Skeletal muscle tissue (tissue), 4 donors: ENCODE results near the gene NLRC5. TPM values are rescaled to one million over a fixed set of nuclear protein-coding genes. Genes with fewer than 3 reads are reported as not detected.

Experiments used
- H3K27ac ChIP-seq: one replicate; pipeline ENCODE4 v1.7.0; 2013; ENCODE audit warnings: mild to moderate bottlenecking, low read depth, low read length, inconsistent platforms
- H3K27me3 ChIP-seq, 3 donors: one replicate each; pipeline ENCODE4 v1.7.0; 2013; ENCODE audit warnings: low read length in 3 of 3; ENCODE audit not compliant: control insufficient read depth in 3 of 3, insufficient read depth in 3 of 3
- H3K36me3 ChIP-seq, 3 donors: one replicate each; pipeline ENCODE4 v1.7.0; 2013; ENCODE audit warnings: low read length in 3 of 3; ENCODE audit not compliant: control insufficient read depth in 3 of 3, insufficient read depth in 3 of 3
- H3K4me1 ChIP-seq, 3 donors: one replicate each; pipeline ENCODE4 v1.7.0; 2013; ENCODE audit warnings: low read length in 3 of 3, mild to moderate bottlenecking in 3 of 3; ENCODE audit not compliant: control insufficient read depth in 3 of 3, insufficient read depth in 3 of 3
- H3K4me3 ChIP-seq, 3 donors: one replicate each; pipeline ENCODE4 v1.7.0; 2013; ENCODE audit warnings: low read length in 3 of 3
- H3K9ac ChIP-seq, 3 donors: one replicate each; pipeline ENCODE4 v1.7.0; 2013; ENCODE audit warnings: low read length in 3 of 3, mild to moderate bottlenecking in 3 of 3, moderate library complexity in 2 of 3, low read depth in 1 of 3
- H3K9me3 ChIP-seq, 3 donors: one replicate each; pipeline ENCODE4 v1.7.0; 2013; ENCODE audit warnings: low read length in 3 of 3; ENCODE audit not compliant: control insufficient read depth in 3 of 3
- total RNA-seq: library from RNA; depleted of rRNA; stranded (reverse); fragments of >200 nt; gene quantifications from one replicate; pipeline ENCODE4 v1.2.3, GENCODE V29; 2014
- donor health status: Osteomylitis.

NLRC5 gene
- total RNA-seq, 1 donor from 2014 or later = 5.7 TPM

DNA sequence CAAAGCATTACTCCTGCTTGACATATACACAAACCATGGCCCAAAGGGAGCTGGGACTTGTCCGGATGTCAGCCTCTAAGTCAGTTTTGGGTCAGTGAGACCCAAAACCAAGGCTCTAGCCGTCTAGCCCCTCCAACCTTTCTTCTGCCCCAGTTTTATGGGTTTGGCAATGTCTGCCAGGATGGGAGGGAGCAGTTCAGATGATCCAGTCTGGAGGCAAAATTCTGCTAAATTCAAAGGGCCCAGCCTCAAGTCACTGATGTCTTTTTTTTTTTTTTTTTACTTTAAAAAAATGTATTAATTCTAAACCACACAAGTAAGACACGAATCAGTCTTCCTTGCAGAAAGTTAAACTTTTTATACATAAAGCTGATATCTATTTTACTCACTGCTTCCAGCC lies 8.6 kb downstream of the NLRC5 start:
- H3K27ac ChIP-seq = no peak overlapping the region

DNA sequence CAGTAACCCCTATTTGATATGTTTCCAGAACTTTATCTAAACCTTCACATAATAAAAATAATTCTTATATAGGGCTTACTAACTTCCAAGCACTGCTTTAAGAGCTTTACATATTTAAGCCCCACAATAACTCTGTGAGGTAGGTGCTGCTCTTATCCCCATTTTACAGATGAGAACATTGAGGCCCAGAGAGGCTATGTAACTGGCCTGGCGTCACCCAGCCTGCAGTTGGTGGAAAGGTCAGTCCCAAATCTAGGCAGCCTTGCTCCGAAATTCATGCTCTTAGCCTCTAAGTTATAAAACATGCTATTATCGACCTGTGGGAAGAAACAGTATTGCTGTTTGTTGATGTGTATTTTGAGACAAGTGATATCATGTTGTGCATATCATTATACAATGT lies 9.0 kb downstream of the NLRC5 start:
- H3K9me3 ChIP-seq = no peaks in the 10 kb centered on the region
- no peak overlapping the region for H3K27ac ChIP-seq
- H3K4me3 ChIP-seq = no peak overlapping the region
- H3K4me1 ChIP-seq = peaks cover 19 to 26% (median 22%) of the 10 kb centered on the region in 3 donors
- no peak overlapping the region for H3K9ac ChIP-seq
- no peaks in the 10 kb centered on the region for H3K27me3 ChIP-seq
- H3K36me3 ChIP-seq = no peaks in the 10 kb centered on the region

More for the DNA sequence above, 8.6 kb downstream of the NLRC5 start:
- H3K9ac ChIP-seq = no peak overlapping the region
- no peaks in the 10 kb centered on the region for H3K9me3 ChIP-seq
- no peaks in the 10 kb centered on the region for H3K27me3 ChIP-seq
- H3K4me3 ChIP-seq = no peak overlapping the region
- peaks cover 19 to 26% (median 25%) of the 10 kb centered on the region in 3 donors for H3K4me1 ChIP-seq
- no peaks in the 10 kb centered on the region for H3K36me3 ChIP-seq

GRCh38 chr16:56998861-56999260 lies 9.5 kb downstream of the NLRC5 start:
- Histone ChIP-seq H3K4me3 (no peak overlapping the region), H3K27ac (peak overlapping the region; percentile 6), H3K9me3 (no peaks in the 10 kb centered on the region), H3K36me3 (no peaks in the 10 kb centered on the region), H3K9ac (peak overlapping the region in 1 of 3 donors; percentile 11), H3K4me1 (peaks cover 19 to 27% (median 19%) of the 10 kb centered on the region in 3 donors), H3K27me3 (no peaks in the 10 kb centered on the region)

DNA sequence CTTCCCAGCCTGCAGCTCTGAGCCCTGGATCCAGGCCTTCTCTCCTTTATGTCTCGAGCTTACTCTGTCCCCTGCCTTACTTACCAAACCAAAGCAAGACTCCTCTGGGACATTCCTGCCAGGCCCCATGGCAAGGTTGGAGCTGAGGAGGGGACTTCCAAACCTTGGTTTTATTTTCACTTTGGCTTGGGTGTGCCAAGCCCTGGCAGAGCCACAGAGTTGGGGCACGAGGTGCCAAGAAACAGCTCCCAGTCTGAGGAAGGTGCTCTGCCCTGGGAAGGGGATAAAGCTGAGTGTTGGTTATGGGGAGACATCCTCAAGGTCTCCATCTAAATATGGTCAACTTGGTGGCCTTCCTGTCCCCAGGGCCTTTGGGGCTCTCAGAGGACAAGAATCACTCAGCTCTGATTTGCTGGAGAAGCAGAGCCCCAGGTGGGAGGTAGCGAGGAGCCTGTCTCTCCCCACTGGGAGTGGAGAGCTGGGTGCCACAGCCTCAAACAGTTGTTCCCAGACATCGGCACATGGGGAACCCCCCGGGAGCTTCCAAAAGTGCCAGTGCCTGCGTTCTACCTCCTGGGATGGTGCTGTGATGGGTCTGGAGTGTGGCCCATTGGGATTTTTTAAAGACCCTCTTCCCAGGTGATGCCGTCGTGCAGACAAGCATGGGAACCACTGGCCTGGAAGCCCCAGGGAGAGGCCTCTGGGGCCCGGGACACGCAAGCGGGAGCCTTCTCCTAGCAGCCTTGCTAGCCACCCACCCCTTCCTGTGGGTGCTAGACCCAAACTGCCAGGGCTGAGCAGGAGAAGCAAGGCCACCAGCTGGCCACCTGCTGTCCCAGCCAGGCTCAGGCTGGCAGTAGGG lies 10.3 kb downstream of the NLRC5 start:
- Histone ChIP-seq H3K9ac (peak overlapping the region in 1 of 3 donors; percentile 11), H3K4me1 (peaks cover 19 to 21% (median 19%) of the 10 kb centered on the region in 3 donors), H3K9me3 (no peaks in the 10 kb centered on the region), H3K36me3 (peaks cover 0 to 2% (median 0%) of the 10 kb centered on the region in 3 donors), H3K27me3 (no peaks in the 10 kb centered on the region), H3K27ac (peak overlapping the region; percentile 74), H3K4me3 (no peak overlapping the region)

GRCh38 chr16:57000271-57001025 lies 11.1 kb downstream of the NLRC5 start:
- no peak overlapping the region for H3K9ac ChIP-seq
- no peaks in the 10 kb centered on the region for H3K9me3 ChIP-seq
- H3K36me3 ChIP-seq = peaks cover 0 to 2% (median 0%) of the 10 kb centered on the region in 3 donors
- no peak overlapping the region for H3K4me3 ChIP-seq
- H3K27ac ChIP-seq = peak overlapping the region; percentile 74
- peaks cover 19 to 21% (median 19%) of the 10 kb centered on the region in 3 donors for H3K4me1 ChIP-seq
- no peaks in the 10 kb centered on the region for H3K27me3 ChIP-seq

- Histone ChIP-seq H3K9ac (no peak overlapping the region), H3K27ac (peak overlapping the region; percentile 74), H3K4me1 (peaks cover 19 to 21% (median 19%) of the 10 kb centered on the region in 3 donors), H3K4me3 (no peak overlapping the region), H3K9me3 (no peaks in the 10 kb centered on the region), H3K27me3 (no peaks in the 10 kb centered on the region), H3K36me3 (peaks cover 0 to 2% (median 0%) of the 10 kb centered on the region in 3 donors)
Measured at GRCh38 chr16:57001026-57001679, 11.8 kb downstream of the NLRC5 start.

GRCh38 chr16:57003439-57004386 lies 14.4 kb downstream of the NLRC5 start:
- Histone ChIP-seq H3K27ac (no peak overlapping the region), H3K4me1 (peaks cover 19 to 21% (median 19%) of the 10 kb centered on the region in 3 donors), H3K36me3 (peaks cover 0 to 2% (median 0%) of the 10 kb centered on the region in 3 donors), H3K4me3 (no peak overlapping the region), H3K9me3 (no peaks in the 10 kb centered on the region), H3K27me3 (no peaks in the 10 kb centered on the region), H3K9ac (no peak overlapping the region)

DNA sequence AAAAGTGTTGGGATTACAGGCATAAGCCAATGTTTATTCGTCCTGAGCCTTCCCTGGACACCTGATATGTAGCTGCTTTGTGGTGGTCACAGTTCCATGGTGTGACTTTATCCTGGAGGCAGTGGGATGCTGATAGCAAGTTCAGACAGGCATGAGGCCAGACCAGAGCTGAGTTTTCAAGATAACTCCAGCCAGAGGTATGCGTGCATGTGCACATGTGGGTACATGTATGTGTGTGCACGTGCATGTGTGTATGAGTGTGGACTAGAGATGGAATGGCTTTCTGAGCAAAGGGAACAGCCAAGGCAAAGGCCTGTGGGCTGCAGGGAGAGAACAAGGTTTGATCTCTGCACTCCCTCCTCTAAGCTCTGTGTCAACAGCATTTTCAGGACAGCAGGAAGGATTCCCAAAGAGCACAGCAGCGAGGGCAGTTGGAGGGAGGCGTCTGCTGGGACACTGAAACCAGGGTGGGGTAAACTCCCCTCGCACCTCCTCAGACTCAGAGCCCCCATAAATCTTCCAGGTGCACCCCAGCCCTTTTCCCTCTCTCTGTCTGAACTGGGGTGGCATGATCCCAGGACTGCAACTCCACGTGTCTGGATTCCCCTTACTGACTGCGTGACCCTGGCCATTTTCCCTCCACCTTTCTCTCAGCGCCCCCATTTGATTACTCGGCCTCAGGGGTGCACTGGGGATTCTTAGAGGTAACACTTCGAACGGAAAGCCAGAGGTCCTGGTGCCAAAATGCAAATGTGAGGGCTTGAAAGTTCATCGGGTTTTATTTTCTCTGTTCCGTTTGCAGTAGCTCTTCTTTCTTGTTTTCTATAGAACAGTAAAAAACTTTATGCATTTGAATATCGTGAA lies 15.3 kb downstream of the NLRC5 start:
- H3K36me3 ChIP-seq = peaks cover 0 to 2% (median 0%) of the 10 kb centered on the region in 3 donors
- H3K4me3 ChIP-seq = no peak overlapping the region
- peaks cover 12 to 15% (median 13%) of the 10 kb centered on the region in 3 donors for H3K4me1 ChIP-seq
- no peak overlapping the region for H3K27ac ChIP-seq
- no peak overlapping the region for H3K9ac ChIP-seq
- no peaks in the 10 kb centered on the region for H3K9me3 ChIP-seq
- no peaks in the 10 kb centered on the region for H3K27me3 ChIP-seq
